CD14-positive monocyte (primary cell): Measurements from ENCODE around the gene KCNQ1OT1. TPM values are rescaled to one million over a fixed set of nuclear protein-coding genes. Genes with fewer than 3 reads are reported as not detected.
A peak's percentile ranks its signal among the peaks of the same experiment; 100 is the strongest.

Experiments used
- DNase-seq, 3 donors: peaks; one replicate each; pipeline ENCODE4 v3.0.0-alpha.2; 2011 to 2022
- H2AFZ ChIP-seq: 2 replicates; pipeline ENCODE4 v1.6.0; 2012; ENCODE audit warnings: mild to moderate bottlenecking, low read depth, low read length, inconsistent platforms; ENCODE audit not compliant: insufficient read depth, poor library complexity, severe bottlenecking
- H3K27ac ChIP-seq, 2 donors: 1 replicate in 1 of 2; 2 replicates in 1 of 2; pipeline ENCODE4 v1.5.1; 2012 to 2013; ENCODE audit warnings: low read length in 2 of 2, control low read depth in 1 of 2, inconsistent platforms in 1 of 2, low read depth in 1 of 2, mild to moderate bottlenecking in 1 of 2
- H3K27me3 ChIP-seq, 2 donors: one replicate each; pipeline versions ENCODE4 v1.6.0 to v1.6.1; 2011 to 2013; ENCODE audit warnings: low read length in 2 of 2; ENCODE audit not compliant: control insufficient read depth in 2 of 2, insufficient read depth in 2 of 2
- H3K36me3 ChIP-seq, 2 donors: replicated peaks in 1 of 2; 1 replicate in 1 of 2; 2 replicates in 1 of 2; pipeline versions ENCODE4 v1.5.1 to v1.6.1; 2012 to 2013; ENCODE audit warnings: low read length in 2 of 2, control low read depth in 1 of 2, inconsistent platforms in 1 of 2, mild to moderate bottlenecking in 1 of 2; ENCODE audit not compliant: insufficient read depth in 2 of 2, control insufficient read depth in 1 of 2
- H3K4me1 ChIP-seq, 2 donors: 1 replicate in 1 of 2; 2 replicates in 1 of 2; pipeline versions ENCODE4 v1.5.1 to v1.6.1; 2012 to 2013; ENCODE audit warnings: low read length in 2 of 2, control low read depth in 1 of 2, inconsistent platforms in 1 of 2, mild to moderate bottlenecking in 1 of 2, moderate library complexity in 1 of 2; ENCODE audit not compliant: insufficient read depth in 2 of 2, control insufficient read depth in 1 of 2
- H3K4me2 ChIP-seq: replicated peaks from 2 replicates; pipeline ENCODE3; 2012; ENCODE audit warnings: low read length, moderate library complexity, mild to moderate bottlenecking; ENCODE audit not compliant: poor library complexity, severe bottlenecking; ENCODE audit errors: extremely low read depth
- H3K4me3 ChIP-seq, 3 experiments: fragments of 200-600 bp in 1 of 3; sonication (generic) in 1 of 3; replicated peaks in 1 of 3; 1 replicate in 2 of 3; 2 replicates in 1 of 3; pipeline ENCODE4 v1.5.1; 2011 to 2013; ENCODE audit warnings: low read length in 3 of 3, mild to moderate bottlenecking in 3 of 3, control low read depth in 2 of 3, low read depth in 2 of 3, inconsistent platforms in 1 of 3, moderate library complexity in 1 of 3
- H3K79me2 ChIP-seq: 2 replicates; pipeline ENCODE4 v1.6.0; 2012; ENCODE audit warnings: mild to moderate bottlenecking, control low read depth, inconsistent platforms, low read length, moderate library complexity; ENCODE audit not compliant: insufficient read depth
- H3K9ac ChIP-seq: 2 replicates; pipeline ENCODE4 v1.6.0; 2017; ENCODE audit warnings: low read length, mild to moderate bottlenecking; ENCODE audit not compliant: insufficient read depth, poor library complexity, severe bottlenecking
- H3K9me3 ChIP-seq, 2 donors: replicated peaks in 1 of 2; 1 replicate in 1 of 2; 2 replicates in 1 of 2; pipeline versions ENCODE4 v1.5.1 to v1.6.1; 2012 to 2013; ENCODE audit warnings: low read length in 2 of 2, control low read depth in 1 of 2; ENCODE audit not compliant: control insufficient read depth in 1 of 2, insufficient read depth in 1 of 2
- H4K20me1 ChIP-seq: 2 replicates; pipeline ENCODE4 v1.6.0; 2012; ENCODE audit warnings: mild to moderate bottlenecking, low read length, control low read depth, moderate library complexity; ENCODE audit not compliant: insufficient read depth
- H3K27ac Mint-ChIP-seq, 7 donors: one replicate each; pipeline ENCODE4 v1.8.0; 2020; ENCODE audit warnings: mild to moderate bottlenecking in 7 of 7, mixed read lengths in 7 of 7, moderate library complexity in 6 of 7, inconsistent platforms in 2 of 7
- H3K27me3 Mint-ChIP-seq, 3 donors: one replicate each; pipeline ENCODE4 v1.8.0; 2021 to 2022; ENCODE audit warnings: low read depth in 3 of 3, mild to moderate bottlenecking in 3 of 3, mixed read lengths in 3 of 3, moderate library complexity in 3 of 3, inconsistent platforms in 1 of 3
- H3K36me3 Mint-ChIP-seq, 2 donors: one replicate each; pipeline ENCODE4 v1.8.0; 2020; ENCODE audit warnings: mixed read lengths in 2 of 2, inconsistent platforms in 1 of 2, mild to moderate bottlenecking in 1 of 2
- H3K4me1 Mint-ChIP-seq: one replicate; pipeline ENCODE4 v1.8.0; 2020; ENCODE audit warnings: mild to moderate bottlenecking, mixed read lengths
- H3K4me3 Mint-ChIP-seq, 2 donors: one replicate each; pipeline ENCODE4 v1.8.0; 2020; ENCODE audit warnings: mild to moderate bottlenecking in 2 of 2, mixed read lengths in 2 of 2, moderate library complexity in 1 of 2
- H3K9me3 Mint-ChIP-seq, 7 donors: one replicate each; pipeline ENCODE4 v1.8.0; 2020 to 2022; ENCODE audit warnings: mixed read lengths in 7 of 7, mild to moderate bottlenecking in 6 of 7, moderate library complexity in 6 of 7, inconsistent platforms in 2 of 7
- WGBS: methylation state at CpG from one replicate; pipeline ENCODE4 v1.1.5; 2013; ENCODE audit warnings: missing lambda C conversion rate; ENCODE audit not compliant: insufficient coverage; 5-methylcytosine and 5-hydroxymethylcytosine counted together
- intact Hi-C, 2 donors: fragments of 100-400 bp; cut with micrococcal nuclease; formaldehyde crosslinking; loops; one replicate each; pipeline versions ENCODE4 v1.15.0 to v1.15.1; 2023
- polyA plus RNA-seq, 3 donors: library from polyadenylated mRNA; depleted of rRNA in 1 of 3; unstranded in 2 of 3; stranded (reverse) in 1 of 3; fragments of 300-500 nt in 2 of 3; fragments of >200 nt in 1 of 3; fragmentation: Illumina TruSeq in 2 of 3; gene quantifications; 1 replicate in 2 of 3; 2 replicates in 1 of 3; pipeline ENCODE4 v1.2.3, GENCODE V29; 2012 to 2021
- TF ChIP-seq, protein P1 (sequence below): fragments of 200-600 bp; IDR thresholded peaks from one replicate; pipeline ENCODE4 v1.8.0; 2022; ENCODE audit warnings: antibody characterized with exemption, mild to moderate bottlenecking

The KCNQ1OT1 gene
- polyA plus RNA-seq, 3 donors: 0.01 to 0.04 (median 0.03) TPM

DNA sequence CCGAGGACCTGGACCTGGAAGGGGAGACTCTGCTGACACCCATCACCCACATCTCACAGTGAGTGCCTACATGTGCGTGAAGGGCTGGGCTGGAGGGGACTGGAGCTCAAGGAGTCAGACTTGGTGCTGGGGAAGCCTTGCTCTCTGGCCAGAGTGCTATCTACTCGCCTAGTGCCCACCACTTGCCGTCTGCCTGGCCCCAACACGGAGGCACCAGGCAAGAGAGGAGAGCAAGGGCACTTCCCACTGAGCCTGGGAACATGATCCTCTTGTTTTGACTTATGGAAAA lies 37.8 kb downstream of the KCNQ1OT1 start:
- Histone ChIP-seq H2AFZ (no peak overlapping the region), H3K4me3 (no peak overlapping the region), H3K27me3 (no peaks in the 10 kb centered on the region), H3K79me2 (no peaks in the 10 kb centered on the region), H3K9ac (no peak overlapping the region), H3K27ac (no peak overlapping the region), H3K4me1 (no peaks in the 10 kb centered on the region), H3K9me3 (peaks cover 17 to 28% of the 10 kb centered on the region in 2 donors), H4K20me1 (peaks cover 30% of the 10 kb centered on the region), H3K4me2 (no peak overlapping the region), H3K36me3 (peaks cover 45 to 83% of the 10 kb centered on the region in 2 donors)
- intact Hi-C loops: no loop called here
- H3K27ac Mint-ChIP-seq: peak overlapping the region in 3 of 7 donors; percentile 25 to 53 (median 52)
- peaks cover 0 to 3% (median 0%) of the 10 kb centered on the region in 3 donors for H3K27me3 Mint-ChIP-seq
- H3K36me3 Mint-ChIP-seq: peaks cover 74 to 79% of the 10 kb centered on the region in 2 donors
- TF ChIP-seq, protein P1, sequence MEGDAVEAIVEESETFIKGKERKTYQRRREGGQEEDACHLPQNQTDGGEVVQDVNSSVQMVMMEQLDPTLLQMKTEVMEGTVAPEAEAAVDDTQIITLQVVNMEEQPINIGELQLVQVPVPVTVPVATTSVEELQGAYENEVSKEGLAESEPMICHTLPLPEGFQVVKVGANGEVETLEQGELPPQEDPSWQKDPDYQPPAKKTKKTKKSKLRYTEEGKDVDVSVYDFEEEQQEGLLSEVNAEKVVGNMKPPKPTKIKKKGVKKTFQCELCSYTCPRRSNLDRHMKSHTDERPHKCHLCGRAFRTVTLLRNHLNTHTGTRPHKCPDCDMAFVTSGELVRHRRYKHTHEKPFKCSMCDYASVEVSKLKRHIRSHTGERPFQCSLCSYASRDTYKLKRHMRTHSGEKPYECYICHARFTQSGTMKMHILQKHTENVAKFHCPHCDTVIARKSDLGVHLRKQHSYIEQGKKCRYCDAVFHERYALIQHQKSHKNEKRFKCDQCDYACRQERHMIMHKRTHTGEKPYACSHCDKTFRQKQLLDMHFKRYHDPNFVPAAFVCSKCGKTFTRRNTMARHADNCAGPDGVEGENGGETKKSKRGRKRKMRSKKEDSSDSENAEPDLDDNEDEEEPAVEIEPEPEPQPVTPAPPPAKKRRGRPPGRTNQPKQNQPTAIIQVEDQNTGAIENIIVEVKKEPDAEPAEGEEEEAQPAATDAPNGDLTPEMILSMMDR: no peak
- no peak overlapping the region for H3K4me3 Mint-ChIP-seq
- 96% methylated on average over 3 of the region's 5 CpGs for WGBS
- peak in 1 of 3 donors; percentile 1 for DNase-seq
- H3K4me1 Mint-ChIP-seq: no peaks in the 10 kb centered on the region
- peaks cover 4 to 47% (median 22%) of the 10 kb centered on the region in 7 donors for H3K9me3 Mint-ChIP-seq

DNA sequence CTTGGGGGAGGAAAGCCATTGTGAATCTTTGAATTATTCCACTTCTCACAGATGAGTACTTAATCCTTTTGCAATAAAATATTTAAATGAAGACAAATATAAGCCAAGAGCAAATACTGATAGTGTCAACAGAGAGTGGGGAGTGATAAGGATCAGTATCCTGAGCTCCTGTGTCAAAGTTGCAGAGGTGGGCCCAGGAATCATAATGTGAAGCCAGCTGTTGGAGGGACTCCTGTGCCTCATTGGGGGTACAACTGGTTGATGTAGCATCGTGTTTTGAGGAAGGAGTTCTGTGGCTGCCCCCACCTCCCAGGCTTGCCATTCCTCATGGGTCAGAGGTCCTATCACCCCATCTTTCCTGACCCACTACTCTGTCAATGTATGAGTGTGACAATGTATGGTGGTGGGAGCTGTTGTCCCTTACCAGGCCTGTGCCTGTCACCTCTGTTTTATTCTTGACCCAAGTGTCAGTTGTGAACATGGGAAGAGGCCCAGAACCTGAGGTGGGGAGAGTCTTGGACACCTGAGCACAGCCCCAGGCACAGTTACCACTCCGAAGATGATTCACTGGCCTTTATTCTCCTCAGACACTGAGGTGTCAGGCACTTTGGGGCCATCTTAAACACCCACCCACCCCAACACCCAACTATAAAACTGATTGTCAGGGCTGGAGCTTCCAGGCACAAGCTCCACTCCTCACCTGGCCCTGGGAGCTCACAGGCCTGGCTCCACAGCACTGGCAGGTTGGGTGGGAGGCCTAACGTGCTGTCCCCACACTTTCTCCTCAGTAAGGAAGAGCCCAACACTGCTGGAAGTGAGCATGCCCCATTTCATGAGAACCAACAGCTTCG lies 38.4 kb downstream of the KCNQ1OT1 start:
- WGBS: 100% methylated on average over 1 of the region's 4 CpGs
- Mint-ChIP-seq H3K4me1 (no peaks in the 10 kb centered on the region), H3K27me3 (peaks cover 0 to 3% (median 0%) of the 10 kb centered on the region in 3 donors), H3K36me3 (peaks cover 75 to 77% of the 10 kb centered on the region in 2 donors), H3K9me3 (peaks cover 4 to 50% (median 22%) of the 10 kb centered on the region in 7 donors), H3K27ac (peak overlapping the region in 1 of 7 donors; percentile 25), H3K4me3 (no peak overlapping the region)
- no peak overlapping the region for H3K9ac ChIP-seq
- no peak overlapping the region for H3K27ac ChIP-seq
- H3K9me3 ChIP-seq: peaks cover 17 to 28% of the 10 kb centered on the region in 2 donors
- H4K20me1 ChIP-seq: peaks cover 26% of the 10 kb centered on the region
- no peaks in the 10 kb centered on the region for H3K79me2 ChIP-seq
- H3K4me1 ChIP-seq: no peaks in the 10 kb centered on the region
- no peak overlapping the region for H3K4me2 ChIP-seq
- TF ChIP-seq, protein P1: no peak
- H3K4me3 ChIP-seq: no peak overlapping the region
- no peak for DNase-seq
- H3K27me3 ChIP-seq: no peaks in the 10 kb centered on the region
- H2AFZ ChIP-seq: no peak overlapping the region
- peaks cover 44 to 77% of the 10 kb centered on the region in 2 donors for H3K36me3 ChIP-seq
- intact Hi-C loops: no loop called here
